Skeletal muscle satellite cell (primary cell): Measurements from ENCODE around the gene HIVEP3.
"Not testable (repeated sequence)": the region's sequence is repeated elsewhere in the genome, so short reads cannot be mapped to it uniquely, and the experiment has no call there.

Experiments
- H3K27me3 ChIP-seq: 2 replicates; pipeline ENCODE4 v1.7.0; 2013; ENCODE audit warnings: low read length; ENCODE audit not compliant: control insufficient read depth, insufficient read depth
- H3K36me3 ChIP-seq: 2 replicates; pipeline ENCODE4 v1.7.0; 2013; ENCODE audit warnings: mild to moderate bottlenecking, control low read depth, low read length; ENCODE audit not compliant: insufficient read depth
- H3K4me1 ChIP-seq: 2 replicates; pipeline ENCODE4 v1.7.0; 2013; ENCODE audit warnings: low read length; ENCODE audit not compliant: control insufficient read depth, insufficient read depth
- H3K4me2 ChIP-seq: 2 replicates; pipeline ENCODE4 v1.7.0; 2013; ENCODE audit warnings: mild to moderate bottlenecking, low read length
- H3K4me3 ChIP-seq: 2 replicates; pipeline ENCODE4 v1.7.0; 2013; ENCODE audit warnings: low read length
- H3K9ac ChIP-seq: 2 replicates; pipeline ENCODE4 v1.7.0; 2013; ENCODE audit warnings: mild to moderate bottlenecking, low read depth, low read length, moderate library complexity
- H3K9me3 ChIP-seq: replicated peaks from 2 replicates; pipeline ENCODE4 v1.7.0; 2013; ENCODE audit warnings: mild to moderate bottlenecking, control low read depth, low read length

HIVEP3 gene

DNA sequence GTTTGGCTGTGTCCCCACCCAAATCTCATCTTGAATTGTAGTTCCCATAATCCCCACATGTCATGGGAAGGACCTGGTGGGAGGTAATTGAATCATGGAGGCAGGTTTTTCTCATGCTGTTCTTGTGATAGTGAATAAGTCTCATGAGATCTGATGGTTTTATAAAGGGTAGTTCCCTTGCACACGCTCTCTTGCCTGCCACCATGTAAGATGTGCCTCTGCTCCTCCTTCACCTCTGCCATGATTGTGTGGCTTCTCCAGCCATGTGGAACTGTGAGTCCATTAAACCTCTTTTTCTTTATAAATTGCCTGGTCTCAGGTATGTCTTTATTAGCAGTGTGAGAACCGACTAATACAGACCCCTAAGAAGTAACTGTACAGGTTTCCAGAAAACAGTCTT lies 2.5 kb upstream of the HIVEP3 start:
- H3K36me3 ChIP-seq, H3K4me2 ChIP-seq, H3K9me3 ChIP-seq, H3K4me3 ChIP-seq, H3K9ac ChIP-seq: not testable (repeated sequence)
- Histone ChIP-seq H3K27me3 (peaks cover 20% of the 10 kb centered on the region), H3K4me1 (peaks cover 29% of the 10 kb centered on the region)

DNA sequence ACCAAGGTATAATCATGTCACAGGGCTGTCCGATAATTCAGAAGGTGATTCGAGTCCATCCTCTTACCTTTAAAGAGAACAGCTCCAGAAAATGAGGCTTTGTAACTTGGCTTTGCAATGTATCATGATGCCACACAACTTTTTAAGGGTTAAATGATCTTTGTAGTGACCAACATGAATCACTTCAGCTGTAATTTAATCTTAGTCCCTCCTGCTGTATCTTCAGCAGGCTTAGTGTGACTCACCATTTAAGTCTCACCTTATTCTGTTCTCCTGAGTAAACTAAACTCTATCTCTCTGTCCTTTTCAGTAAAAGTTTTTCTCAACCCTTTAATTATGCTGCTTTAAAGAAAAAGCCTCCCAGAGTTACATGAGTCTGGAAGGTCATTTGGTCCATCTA lies 1.9 kb upstream of the HIVEP3 start:
- Histone ChIP-seq H3K36me3 (no peaks in the 10 kb centered on the region), H3K4me2 (no peak overlapping the region), H3K27me3 (peaks cover 20% of the 10 kb centered on the region), H3K4me3 (no peak overlapping the region), H3K4me1 (peaks cover 29% of the 10 kb centered on the region), H3K9me3 (no peaks in the 10 kb centered on the region), H3K9ac (no peak overlapping the region)

DNA sequence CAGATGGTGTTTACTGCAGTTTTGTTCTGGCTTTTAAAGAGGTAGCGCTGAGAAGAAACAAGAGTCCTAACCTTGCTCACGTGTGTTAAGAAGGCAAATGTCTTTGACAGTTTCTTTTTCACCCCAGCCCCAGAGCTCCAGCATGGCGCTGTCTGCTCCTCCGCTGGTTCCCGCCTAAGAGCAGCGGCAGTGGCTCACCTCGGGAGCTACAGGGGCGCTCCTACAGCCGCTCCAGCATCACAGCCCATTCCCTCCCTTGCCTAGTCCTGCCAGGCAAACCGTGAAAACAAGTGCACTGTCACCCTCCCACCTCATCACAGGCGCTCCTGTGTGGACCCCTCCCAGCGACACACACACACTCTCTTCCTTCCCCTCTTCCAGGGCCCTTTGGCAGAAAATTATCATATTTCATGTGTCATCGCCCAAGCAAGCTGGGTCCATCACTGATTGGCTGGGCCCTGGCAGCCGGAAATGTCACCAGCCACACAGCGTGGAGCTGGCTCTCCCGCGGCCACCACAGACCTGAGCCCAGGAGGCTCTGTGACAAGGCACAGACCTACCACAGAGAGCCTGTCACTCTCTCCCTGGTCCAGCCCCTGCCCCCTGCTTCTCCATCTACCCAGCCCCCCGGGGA lies 1.2 kb upstream of the HIVEP3 start:
- no peaks in the 10 kb centered on the region for H3K36me3 ChIP-seq
- H3K4me3 ChIP-seq = peak overlapping the region; percentile 53
- H3K27me3 ChIP-seq = peaks cover 20% of the 10 kb centered on the region
- H3K4me1 ChIP-seq = peaks cover 29% of the 10 kb centered on the region
- no peaks in the 10 kb centered on the region for H3K9me3 ChIP-seq
- H3K9ac ChIP-seq = no peak overlapping the region
- peak overlapping the region; percentile 69 for H3K4me2 ChIP-seq

DNA sequence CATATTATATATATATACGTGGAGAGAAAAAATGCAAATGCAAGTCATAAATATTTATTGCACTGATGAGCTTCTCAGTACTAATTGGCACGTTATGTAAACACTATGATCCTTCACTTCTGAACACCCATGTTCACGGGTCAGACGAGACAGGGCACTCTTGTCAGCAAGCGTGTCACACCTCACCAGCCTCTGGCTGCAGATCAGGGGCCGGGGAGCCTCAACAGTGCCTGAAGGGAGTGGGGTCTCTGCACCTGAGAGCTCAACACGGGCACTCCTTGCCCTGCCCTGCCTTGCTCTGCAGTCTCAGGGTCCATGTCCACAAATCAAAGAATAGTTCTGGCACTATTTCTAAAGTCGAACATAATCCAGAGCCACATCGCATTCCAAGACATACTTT lies 409 bp upstream of the HIVEP3 start:
- Histone ChIP-seq H3K4me2 (no peak overlapping the region), H3K9me3 (no peaks in the 10 kb centered on the region), H3K36me3 (no peaks in the 10 kb centered on the region), H3K9ac (no peak overlapping the region), H3K4me1 (peaks cover 29% of the 10 kb centered on the region), H3K27me3 (peaks cover 20% of the 10 kb centered on the region), H3K4me3 (no peak overlapping the region)

DNA sequence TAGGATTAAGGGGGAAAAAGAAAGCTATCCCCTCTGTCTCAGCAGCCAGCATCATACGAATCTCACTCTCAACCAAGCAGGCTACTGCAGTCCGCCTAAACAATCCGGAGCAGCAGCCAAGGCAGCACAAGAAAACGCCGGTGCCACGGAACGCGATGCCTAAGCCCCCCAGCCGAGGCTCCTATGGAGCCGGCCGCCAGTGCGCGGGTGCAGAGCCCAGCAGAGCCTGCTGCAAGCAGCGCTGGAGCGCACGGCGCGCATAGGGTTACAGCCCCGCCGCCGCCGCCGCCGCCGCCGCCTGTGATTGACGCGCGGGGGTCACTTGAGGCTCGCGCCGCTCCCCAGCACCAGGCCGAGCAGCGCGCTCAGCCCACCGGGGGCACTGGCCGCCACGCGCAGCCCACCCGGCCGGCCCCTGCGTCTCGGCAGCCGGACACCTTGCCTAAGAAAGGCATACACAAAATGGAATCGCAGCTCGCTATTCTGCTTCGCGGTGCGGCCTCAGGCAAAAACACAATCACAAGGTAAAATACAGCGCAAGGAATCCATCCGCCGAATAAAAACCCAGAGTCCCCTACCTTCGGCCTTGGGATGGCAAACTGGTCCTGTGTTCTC lies 780 bp downstream of the HIVEP3 start:
- Histone ChIP-seq H3K9ac (peak overlapping the region; percentile 33), H3K36me3 (no peaks in the 10 kb centered on the region), H3K4me1 (peaks cover 29% of the 10 kb centered on the region), H3K9me3 (no peaks in the 10 kb centered on the region), H3K4me2 (peak overlapping the region; percentile 94), H3K27me3 (peaks cover 20% of the 10 kb centered on the region), H3K4me3 (peak overlapping the region; percentile 69)

DNA sequence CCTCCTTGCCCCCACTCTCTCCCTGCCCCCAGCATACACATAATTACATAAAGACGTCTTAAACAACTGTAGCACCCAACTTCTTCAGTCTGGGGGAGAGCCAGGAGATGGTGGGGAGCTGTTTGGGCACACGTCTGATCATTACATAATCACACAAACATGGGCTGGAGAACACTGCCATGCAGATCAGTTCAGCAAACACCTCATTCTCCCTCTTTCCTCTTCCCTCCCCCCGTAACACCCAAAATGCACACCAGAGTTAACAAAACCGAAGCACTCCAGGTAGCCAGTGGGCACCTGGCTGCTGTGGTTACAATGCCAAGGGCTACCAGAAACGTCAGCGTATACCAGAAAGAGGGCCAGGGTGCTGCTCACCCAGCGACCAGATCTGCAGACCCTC lies 1.6 kb downstream of the HIVEP3 start:
- H3K27me3 ChIP-seq = peaks cover 20% of the 10 kb centered on the region
- peaks cover 29% of the 10 kb centered on the region for H3K4me1 ChIP-seq
- peak overlapping the region; percentile 94 for H3K4me2 ChIP-seq
- H3K4me3 ChIP-seq = no peak overlapping the region
- no peaks in the 10 kb centered on the region for H3K36me3 ChIP-seq
- H3K9me3 ChIP-seq = no peaks in the 10 kb centered on the region
- H3K9ac ChIP-seq = no peak overlapping the region

DNA sequence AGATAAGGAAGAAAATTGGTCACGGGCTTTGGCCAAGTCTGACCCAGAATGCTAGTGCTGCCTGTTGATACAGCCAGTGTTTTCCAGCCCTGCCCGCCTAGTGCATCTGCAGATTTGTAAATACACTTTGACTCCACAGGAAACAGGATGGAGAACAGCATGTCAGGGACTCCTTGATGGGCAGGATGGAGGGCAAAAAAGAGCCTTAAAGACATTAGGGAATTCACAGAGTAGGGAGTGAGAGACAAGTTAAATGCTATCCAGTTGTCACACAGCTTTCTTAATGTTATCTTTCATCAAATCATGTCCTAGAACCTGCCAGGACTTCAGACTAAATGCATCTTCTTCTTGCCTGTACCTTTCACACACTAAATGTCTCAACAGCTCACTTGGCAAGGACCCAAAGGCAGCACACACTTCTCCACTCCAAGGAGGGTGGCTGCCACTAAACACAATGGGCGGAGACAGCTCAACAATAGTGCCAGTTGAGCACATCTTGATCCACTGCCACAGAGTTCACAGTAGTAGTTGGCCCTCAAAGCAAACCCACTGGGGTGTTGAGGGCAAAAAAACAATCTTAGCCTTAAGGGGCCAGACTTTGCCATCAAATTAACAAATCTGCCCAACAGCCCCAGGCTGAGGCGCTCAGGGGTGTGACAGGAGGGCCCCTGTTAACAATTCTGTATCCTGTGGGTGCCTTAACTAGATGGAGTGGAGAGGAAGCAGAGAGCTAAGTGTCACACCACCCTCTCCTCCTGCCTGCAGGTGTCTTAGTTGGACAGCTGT lies 2.7 kb downstream of the HIVEP3 start:
- Histone ChIP-seq H3K9me3 (no peaks in the 10 kb centered on the region), H3K4me1 (peaks cover 29% of the 10 kb centered on the region), H3K36me3 (no peaks in the 10 kb centered on the region), H3K4me3 (no peak overlapping the region), H3K9ac (no peak overlapping the region), H3K4me2 (no peak overlapping the region), H3K27me3 (peaks cover 20% of the 10 kb centered on the region)

DNA sequence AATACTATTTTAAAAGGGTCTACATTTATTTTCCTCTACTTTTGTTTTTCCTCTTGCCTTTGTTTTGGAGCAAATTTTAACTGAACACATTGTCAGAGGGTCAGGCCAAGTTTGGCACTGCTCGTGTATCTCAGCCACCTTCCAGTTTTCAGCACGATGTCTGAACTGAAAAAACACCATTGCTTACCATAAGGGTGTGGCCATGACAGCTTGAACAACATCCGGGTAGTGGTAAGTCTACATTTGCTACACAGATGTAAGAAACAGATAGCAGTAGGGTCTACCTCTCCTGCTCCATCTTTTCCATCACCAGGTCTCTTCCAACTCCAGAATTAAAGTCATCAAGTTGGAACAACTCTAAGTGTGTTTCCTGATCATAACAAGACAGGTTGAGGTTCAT lies 4.2 kb downstream of the HIVEP3 start:
- Histone ChIP-seq H3K4me2 (no peak overlapping the region), H3K4me1 (peaks cover 18% of the 10 kb centered on the region), H3K4me3 (no peak overlapping the region), H3K9ac (no peak overlapping the region), H3K27me3 (peaks cover 20% of the 10 kb centered on the region), H3K9me3 (no peaks in the 10 kb centered on the region), H3K36me3 (no peaks in the 10 kb centered on the region)

DNA sequence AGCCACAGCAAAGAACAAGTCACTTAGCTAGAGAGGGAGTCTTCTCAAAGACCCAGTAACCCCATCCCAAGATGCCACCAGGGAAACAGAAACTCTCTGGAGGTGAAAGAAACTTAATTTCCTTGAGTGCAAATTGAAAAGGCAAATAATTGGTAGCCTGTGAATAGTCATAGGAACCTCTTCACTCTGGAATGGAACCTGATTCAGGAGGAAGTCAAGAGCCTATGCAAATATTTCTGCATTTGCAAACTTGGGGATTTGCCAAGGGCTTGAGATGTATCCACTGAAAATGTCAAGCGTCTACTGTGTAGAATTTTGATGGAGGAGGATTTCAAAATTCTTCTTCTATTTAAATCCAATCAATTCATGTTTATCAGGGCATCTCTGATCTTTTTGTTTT lies 5.7 kb downstream of the HIVEP3 start:
- H3K4me3 ChIP-seq = no peak overlapping the region
- H3K36me3 ChIP-seq = no peaks in the 10 kb centered on the region
- no peaks in the 10 kb centered on the region for H3K9me3 ChIP-seq
- no peak overlapping the region for H3K4me2 ChIP-seq
- H3K27me3 ChIP-seq = peaks cover 8% of the 10 kb centered on the region
- H3K4me1 ChIP-seq = peaks cover 6% of the 10 kb centered on the region
- no peak overlapping the region for H3K9ac ChIP-seq

DNA sequence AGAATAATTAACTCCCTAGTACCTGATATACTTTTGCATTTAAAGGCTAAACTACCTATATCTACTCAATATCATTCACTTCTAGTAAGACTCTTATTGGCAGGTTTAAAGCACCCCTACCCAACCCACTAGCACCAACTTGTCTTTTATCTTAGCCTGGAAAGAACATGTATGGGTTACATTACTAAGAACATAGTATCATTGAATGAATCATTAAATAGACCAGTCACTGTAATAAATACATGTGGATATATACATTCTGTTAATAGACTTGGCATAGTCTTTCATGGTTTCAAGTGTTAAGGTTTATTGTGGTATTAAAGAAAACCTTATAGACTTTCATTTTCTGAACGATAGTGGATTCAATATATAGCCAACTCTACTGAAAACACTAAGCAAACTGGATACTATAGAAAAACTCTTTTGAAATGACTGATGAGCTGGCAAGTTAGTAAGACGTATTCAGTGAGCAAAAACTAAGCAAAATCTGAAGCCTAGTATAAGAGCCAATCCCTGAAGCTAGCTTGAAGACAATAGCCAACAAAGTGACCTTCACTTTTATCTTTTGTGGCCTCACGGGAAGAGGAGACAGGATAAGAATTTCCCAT lies 10.3 kb downstream of the HIVEP3 start:
- Histone ChIP-seq H3K9ac (no peak overlapping the region), H3K4me3 (no peak overlapping the region), H3K9me3 (no peaks in the 10 kb centered on the region), H3K36me3 (no peaks in the 10 kb centered on the region), H3K4me2 (no peak overlapping the region), H3K27me3 (no peaks in the 10 kb centered on the region), H3K4me1 (no peaks in the 10 kb centered on the region)

DNA sequence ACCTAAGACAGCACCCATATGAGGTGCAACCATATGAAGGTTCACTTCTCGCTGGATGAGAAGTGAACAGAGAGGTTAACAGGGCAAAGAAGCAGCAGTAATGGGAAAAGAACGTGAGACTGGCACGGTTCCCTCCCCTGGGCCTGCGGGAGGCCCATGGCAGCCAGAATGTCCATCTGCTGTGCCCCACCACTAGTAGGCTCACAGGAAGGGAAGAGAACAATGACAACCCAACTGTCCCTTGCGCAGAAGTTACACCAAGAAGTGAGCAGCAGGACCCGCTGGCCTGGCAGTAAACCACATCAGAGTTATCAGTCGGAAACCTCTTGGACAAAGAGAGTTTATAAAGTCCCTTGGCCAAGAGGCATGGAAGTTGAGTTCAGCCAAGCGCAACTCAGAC lies 11.3 kb downstream of the HIVEP3 start:
- Histone ChIP-seq H3K4me1 (peaks cover 3% of the 10 kb centered on the region), H3K27me3 (no peaks in the 10 kb centered on the region), H3K4me3 (no peak overlapping the region), H3K4me2 (no peak overlapping the region), H3K36me3 (no peaks in the 10 kb centered on the region), H3K9ac (no peak overlapping the region), H3K9me3 (no peaks in the 10 kb centered on the region)
